SK-N-SH treated with all-trans-retinoic acid at 6 μM for 48 hours (cell line): ENCODE measurements around the gene SRRM2.

Source experiments
- CREB5 ChIP-seq: fragments of 250-450 bp; sonication (Bioruptor Pico); IDR thresholded peaks from 2 replicates; pipeline ENCODE4 v1.5.1; 2020; ENCODE audit warnings: low read depth, mild to moderate bottlenecking, moderate library complexity
- CSDC2 ChIP-seq: fragments of 250-450 bp; sonication (Bioruptor Pico); IDR thresholded peaks from 2 replicates; pipeline ENCODE4 v1.5.0; 2020; ENCODE audit warnings: mild to moderate bottlenecking, moderate library complexity
- ESRRG ChIP-seq: fragments of 250-450 bp; sonication (Bioruptor Pico); IDR thresholded peaks from 2 replicates; pipeline ENCODE4 v1.6.1; 2021; ENCODE audit warnings: mild to moderate bottlenecking
- ISL1 ChIP-seq: fragments of 250-450 bp; sonication (Bioruptor Pico); IDR thresholded peaks from 2 replicates; pipeline ENCODE4 v2.1.2; 2022; ENCODE audit warnings: mild to moderate bottlenecking, moderate library complexity
- OSR1 ChIP-seq: fragments of 250-450 bp; sonication (Bioruptor Pico); IDR thresholded peaks from 2 replicates; pipeline ENCODE4 v1.8.0; 2022; ENCODE audit warnings: moderate library complexity, mild to moderate bottlenecking, inconsistent platforms
- RARB ChIP-seq: fragments of 250-450 bp; sonication (Bioruptor Pico); IDR thresholded peaks from 2 replicates; pipeline ENCODE4 v1.8.0; 2021; ENCODE audit warnings: mild to moderate bottlenecking, moderate library complexity
- TCF4 ChIP-seq: fragments of 250-450 bp; sonication (Bioruptor Pico); IDR thresholded peaks from 2 replicates; pipeline ENCODE4 v1.8.0; 2021; ENCODE audit warnings: mild to moderate bottlenecking, moderate library complexity, borderline replicate concordance
- ZC3H10 ChIP-seq: fragments of 250-450 bp; sonication (Bioruptor Pico); IDR thresholded peaks from 2 replicates; pipeline ENCODE4 v1.5.1; 2021; ENCODE audit warnings: mild to moderate bottlenecking, moderate library complexity
- ZFP3 ChIP-seq: fragments of 250-450 bp; sonication (Bioruptor Pico); IDR thresholded peaks from 2 replicates; pipeline ENCODE4 v1.5.0; 2020; ENCODE audit warnings: mild to moderate bottlenecking, moderate library complexity
- ZFP30 ChIP-seq: fragments of 450-650 bp; formaldehyde crosslinking; IDR thresholded peaks from 2 replicates; pipeline ENCODE4 v1.5.0; 2022; ENCODE audit warnings: mild to moderate bottlenecking, moderate library complexity

- no peak for TF ChIP-seq ZFP30 (CRISPR knock-in tag)
- TF ChIP-seq OSR1 (CRISPR knock-in tag), result no peak
- TF ChIP-seq CSDC2 (CRISPR knock-in tag), result no peak
- TF ChIP-seq RARB (CRISPR knock-in tag), result no peak
- TF ChIP-seq CREB5 (CRISPR knock-in tag), result no peak
- no peak for TF ChIP-seq TCF4 (CRISPR knock-in tag)
- TF ChIP-seq ZFP3 (CRISPR knock-in tag), result no peak
- no peak for TF ChIP-seq ZC3H10 (CRISPR knock-in tag)
- no peak for TF ChIP-seq ISL1 (CRISPR knock-in tag)
- TF ChIP-seq ESRRG (CRISPR knock-in tag), result no peak
Measured at GRCh38 chr16:2748757-2749455, 3.5 kb upstream of the SRRM2 start.
